Dedifferentiated amniotic fluid mesenchymal stem cell (primary cell): Measurements from ENCODE around the gene GRIK1.
"Not testable (repeated sequence)": the region's sequence is repeated elsewhere in the genome, so short reads cannot be mapped to it uniquely, and the experiment has no call there.

Experiments
- DNase-seq: peaks from one replicate; pipeline ENCODE4 v3.0.0-alpha.2; 2016; ENCODE audit errors: extremely low spot score

Gene GRIK1

GRCh38 chr21:29939924-29940275 is at the start of gene GRIK1:
TSS of gene GRIK1 (minus strand) at chr21:29939996.
- no peak for DNase-seq

DNA sequence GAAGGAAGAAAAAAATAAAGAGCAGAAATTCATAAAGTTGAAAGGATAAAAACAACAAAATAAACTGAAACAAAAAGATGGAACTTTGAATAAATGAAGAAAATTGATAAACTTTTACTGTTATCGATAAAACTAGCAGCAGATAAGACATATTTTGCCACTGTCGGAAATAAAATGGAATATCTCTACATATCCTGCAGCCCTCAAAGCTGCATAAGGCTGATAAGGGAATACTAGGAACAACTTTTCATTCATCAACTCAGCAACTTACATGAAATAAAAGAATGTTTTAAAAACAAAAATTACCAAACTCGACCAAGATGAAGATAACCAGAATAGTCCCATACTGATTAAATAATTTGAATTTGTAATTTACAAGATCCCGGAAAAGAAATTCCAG is 48.0 kb upstream of the GRIK1 start:
- DNase-seq, result no peak

- no peak for DNase-seq
Observed at GRCh38 chr21:29985866-29986265, 46.1 kb upstream of the GRIK1 start.

DNA sequence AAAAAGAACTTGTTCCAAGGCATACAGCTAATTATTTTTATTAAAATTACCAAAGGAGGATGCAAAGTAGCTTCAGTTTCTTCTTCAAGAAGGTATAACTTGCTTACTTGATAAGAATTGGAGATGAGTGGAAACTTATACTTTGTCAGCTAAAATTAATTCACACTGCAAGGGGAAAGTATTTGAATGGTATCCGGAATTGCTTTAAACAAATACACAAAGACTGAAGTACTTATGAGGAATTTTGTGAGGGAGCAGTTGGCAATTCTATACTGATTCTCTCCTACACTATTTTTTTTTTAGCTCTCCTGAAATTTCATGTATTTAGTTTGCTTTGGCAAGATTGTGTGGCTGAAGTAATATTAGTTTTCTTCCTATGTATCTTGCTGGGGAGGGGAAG is 39.2 kb upstream of the GRIK1 start:
- no peak for DNase-seq

DNA sequence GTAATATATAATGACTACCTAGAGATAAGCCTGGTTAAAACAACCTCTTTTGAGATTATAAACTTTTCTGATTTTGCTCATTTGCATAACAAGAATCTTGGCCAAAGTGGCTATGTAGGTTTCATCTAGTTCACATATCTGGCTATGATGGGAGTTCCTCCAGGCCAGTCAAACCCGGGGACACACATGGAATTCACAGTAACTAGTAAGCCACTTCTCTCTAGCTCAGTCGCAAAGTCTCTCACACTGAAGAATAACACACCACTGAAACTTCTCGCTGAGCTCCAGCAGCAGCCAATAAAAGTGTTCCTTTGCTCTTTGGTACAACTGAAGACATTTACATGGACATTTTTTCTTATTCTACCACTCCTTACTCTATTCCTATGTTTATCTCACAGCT is 36.0 kb upstream of the GRIK1 start:
- DNase-seq, result no peak

DNA sequence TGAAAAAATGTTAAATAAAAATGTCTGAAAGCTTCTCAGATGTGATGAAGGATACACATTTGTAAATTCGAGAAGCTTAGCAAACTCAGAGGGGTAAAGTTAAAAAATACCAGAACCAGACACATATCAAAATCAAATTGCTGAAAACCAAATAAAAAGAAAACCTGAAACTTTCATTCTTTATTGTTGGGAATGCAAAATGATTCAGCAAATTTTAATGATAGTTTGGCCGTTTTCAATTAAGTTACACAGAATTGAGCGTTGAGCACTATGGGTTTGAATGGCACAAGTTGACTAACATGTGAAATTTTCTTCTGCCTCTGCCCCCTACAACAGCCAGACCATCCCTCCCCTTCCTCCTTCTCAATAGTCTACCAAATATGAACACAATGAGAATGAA is 33.5 kb upstream of the GRIK1 start:
- DNase-seq, result no peak

DNA sequence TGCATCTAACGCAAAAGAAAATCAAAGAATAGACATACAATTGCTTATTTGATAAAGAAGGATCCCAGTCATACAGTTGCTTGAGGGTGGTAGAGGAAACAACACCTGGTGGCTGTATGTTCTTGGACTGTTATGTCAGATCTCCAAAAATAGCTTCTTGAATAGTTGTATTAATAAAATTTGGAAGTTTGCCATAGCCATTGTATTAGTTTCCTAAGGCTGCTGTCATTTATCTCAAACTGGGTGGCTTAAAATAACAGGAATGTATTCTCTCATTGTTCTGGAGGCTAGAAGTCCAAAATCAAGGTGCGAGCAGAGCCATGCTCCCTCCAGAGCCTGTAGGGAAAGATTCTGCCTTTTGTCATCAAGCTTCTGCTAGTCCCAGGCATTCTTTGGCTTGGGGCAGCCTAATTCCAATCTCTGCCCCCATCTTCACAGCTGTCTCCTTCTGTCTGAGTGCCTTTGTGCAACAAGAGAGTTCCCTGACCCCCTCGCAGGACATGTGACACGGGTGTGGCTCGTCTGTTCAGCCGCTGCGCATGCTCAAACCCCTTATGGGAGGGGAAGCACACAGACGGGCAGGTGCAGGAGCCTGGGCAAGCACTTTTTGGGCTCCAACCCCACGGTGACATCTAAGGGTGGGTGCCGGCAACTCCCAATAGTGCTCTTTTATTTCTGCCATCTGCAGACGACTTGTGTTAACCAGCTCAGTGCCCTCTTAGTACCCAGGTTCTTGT is 21.7 kb upstream of the GRIK1 start:
- no peak for DNase-seq

DNA sequence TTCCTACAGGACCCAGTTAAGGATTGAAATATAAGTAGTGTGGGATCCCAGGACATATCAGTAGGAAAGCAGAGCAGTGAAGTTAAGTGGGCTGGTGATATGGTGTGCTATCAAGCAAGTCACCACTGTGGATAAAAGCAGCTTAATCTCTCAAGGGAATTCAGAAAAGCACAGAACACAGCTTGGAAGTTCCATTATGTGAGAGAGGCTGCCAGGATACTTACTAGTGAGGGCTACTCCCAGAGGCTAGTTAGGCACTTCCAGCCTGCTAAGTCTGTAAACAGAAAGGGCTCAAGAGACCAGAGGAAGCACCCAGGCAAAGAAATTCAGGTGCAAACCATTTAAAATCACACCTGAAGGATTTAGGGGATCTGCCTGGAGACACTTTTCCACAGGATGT is 18.8 kb upstream of the GRIK1 start:
- no peak for DNase-seq

DNA sequence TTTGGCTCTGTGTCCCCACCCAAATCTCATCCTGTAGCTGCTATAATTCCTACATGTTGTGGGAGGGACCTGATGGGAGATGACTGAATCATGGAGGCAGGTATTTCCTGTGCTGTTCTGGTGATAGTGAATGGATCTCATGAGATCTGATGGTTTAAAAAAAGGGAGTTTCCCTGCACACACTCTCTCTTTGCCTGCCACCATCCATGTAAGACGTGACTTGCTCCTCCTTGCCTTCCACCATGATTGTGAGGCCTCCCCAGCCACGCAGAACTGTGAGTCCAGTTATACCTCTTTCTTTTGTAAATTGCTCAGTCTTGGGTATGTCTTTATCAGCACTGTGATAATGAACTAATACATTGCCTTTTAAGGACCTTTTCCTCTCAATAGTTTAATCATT is 18.2 kb upstream of the GRIK1 start:
- DNase-seq, result not testable (repeated sequence)

DNA sequence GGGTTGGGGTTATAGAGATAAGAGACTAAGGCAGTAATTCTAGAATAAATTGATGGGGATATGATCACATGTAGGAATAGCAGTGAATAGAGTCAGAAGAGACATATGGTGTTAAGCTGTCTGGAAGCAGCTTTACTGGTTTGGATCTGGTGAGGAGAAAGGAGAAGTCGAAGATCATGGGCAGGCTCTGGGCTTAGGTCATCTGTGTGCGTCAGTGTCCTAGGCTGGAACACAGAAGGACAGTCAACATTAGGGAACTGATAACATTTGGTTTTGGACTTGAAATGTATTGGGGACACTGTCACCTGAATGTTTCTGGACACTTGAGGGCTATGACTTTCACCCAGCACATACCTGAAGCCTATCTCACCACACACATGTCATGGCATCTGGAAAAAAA is 13.9 kb upstream of the GRIK1 start:
- DNase-seq, result no peak

DNA sequence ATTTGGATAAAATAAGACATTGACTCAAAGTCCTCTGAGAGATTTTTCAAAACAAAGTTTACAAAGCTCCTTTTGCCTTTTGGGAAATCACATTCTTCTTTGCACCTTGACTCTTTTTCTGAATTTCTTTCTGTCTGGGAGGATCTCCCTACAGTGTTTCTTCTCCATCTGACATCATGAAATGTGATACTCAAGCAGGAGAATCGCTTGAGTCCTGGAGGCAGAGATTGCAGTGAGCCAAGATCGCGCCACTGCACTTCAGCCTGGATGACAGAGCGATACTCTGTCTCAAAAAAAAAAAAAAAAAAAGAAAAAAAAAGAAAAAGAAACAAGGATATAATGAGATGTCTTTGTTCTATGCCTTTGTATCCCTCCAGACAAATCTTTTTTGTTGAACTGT is 13.3 kb upstream of the GRIK1 start:
- DNase-seq, result no peak

DNA sequence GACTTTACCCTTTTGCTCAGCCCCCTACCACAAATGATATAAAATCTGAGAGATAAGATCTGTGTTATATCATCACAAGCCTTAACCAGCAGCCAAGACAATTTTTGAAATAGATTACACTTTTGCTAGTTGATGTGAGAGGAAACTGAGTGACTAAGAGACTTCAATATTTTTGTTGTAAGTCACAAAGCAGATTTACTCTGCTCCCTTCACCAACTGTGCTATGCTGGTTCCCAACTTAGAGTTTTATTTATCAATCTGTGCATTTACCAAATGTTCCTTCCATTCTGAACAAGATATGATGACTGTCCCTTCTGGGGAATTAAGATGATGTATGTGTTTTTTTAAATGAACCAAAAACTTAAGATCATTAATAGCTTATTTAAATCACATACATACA is 12.1 kb upstream of the GRIK1 start:
- no peak for DNase-seq

DNA sequence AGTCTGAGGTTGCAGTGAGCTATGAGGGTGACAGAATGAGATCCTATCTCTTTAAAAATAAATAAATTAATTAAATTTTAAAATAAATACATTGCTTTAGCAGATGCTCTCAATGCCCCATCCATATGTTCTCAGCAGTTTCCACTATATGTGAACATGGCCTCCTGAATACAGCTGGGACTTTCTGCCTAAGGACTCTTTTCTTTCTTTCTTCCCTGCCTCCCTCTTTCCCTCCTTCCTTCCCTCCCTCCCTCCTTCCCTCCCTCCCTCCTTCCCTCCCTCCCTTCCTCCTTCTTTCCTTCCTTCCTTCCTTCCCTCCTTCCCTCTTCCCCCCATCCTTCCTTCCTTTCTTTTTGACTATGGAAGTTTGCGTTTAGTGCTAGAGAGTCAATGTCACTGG is 10.2 kb upstream of the GRIK1 start:
- no peak for DNase-seq

GRCh38 chr21:29947119-29947518 is 7.3 kb upstream of the GRIK1 start:
- no peak for DNase-seq

DNA sequence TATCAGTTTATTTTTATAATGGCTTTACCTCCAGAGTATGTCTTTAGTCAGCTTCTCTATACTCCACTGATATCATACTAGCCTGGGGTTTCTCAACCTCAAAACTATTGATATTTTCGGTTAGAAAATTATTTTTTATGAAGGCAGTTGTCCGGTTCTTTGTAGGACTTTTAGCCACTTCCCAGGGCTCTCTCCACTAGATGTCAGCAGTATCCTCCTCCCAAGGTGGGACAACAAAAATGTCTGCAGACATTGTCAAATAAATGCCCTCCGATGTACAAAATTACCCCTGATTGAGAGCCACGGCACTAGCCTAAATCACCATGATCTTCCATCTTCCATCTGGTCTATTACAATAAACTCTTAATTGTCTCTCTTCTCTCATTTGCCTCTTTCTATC is 4.1 kb upstream of the GRIK1 start:
- no peak for DNase-seq

DNA sequence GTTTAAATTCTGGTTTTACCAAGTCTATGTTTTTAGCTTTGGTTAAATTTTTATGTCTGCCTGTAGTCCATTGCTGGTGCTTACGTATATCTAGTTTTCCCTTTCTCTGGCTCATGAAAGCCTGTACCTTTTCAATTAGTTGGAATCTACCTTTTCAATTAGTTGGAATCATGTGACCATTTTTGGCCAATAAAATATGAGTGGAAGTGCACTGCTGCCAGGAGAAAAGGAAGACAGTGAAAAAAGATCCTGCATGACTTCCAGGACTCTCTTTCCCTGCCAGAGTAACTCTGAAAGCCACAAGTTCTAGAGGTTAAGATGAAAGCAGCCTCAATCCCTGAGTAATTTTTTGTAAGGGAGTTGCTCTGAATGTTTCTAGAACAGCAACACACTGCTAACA is 2.2 kb upstream of the GRIK1 start:
- no peak for DNase-seq

- no peak for DNase-seq
Observed at GRCh38 chr21:29940991-29941390, 1.2 kb upstream of the GRIK1 start.

GRCh38 chr21:29940361-29940760 is 565 bp upstream of the GRIK1 start:
- DNase-seq, result no peak

GRCh38 chr21:29939104-29939923 is 482 bp downstream of the GRIK1 start:
- DNase-seq, result no peak

- no peak for DNase-seq
Observed at GRCh38 chr21:29938776-29939103, 1.1 kb downstream of the GRIK1 start.

GRCh38 chr21:29933088-29933487 is 6.7 kb downstream of the GRIK1 start:
- DNase-seq, result no peak

GRCh38 chr21:29928537-29928936 is 11.3 kb downstream of the GRIK1 start:
- DNase-seq, result no peak

DNA sequence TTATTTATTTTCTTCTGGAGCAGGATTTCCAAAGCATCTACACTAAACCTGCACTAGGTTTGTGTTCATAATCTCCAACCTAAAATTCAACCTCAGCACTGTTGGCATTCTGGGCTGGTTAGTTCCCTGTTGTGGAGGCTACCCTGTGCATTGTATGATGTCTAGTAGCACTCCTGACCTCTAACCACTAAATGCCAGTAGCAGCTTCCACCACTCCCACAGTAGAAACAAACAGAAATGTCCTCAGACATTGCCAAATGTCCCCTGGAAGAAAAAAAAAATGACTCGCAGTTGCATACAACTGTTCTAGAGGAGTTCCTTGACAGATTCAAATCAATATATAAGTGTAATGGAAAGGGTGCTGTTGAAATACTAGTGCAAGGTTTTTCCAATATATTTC is 18.9 kb downstream of the GRIK1 start:
- no peak for DNase-seq

- no peak for DNase-seq
Observed at GRCh38 chr21:29914326-29914725, 25.5 kb downstream of the GRIK1 start.
